SK-N-MC (cell line): ENCODE results near the gene APOBEC3A.

ENCODE experiments used
- DNase-seq: peaks from one replicate; pipeline ENCODE4 v3.0.0-alpha.2; 2011; ENCODE audit warnings: low read depth, low spot score
- H3K27ac ChIP-seq: fragments of 200-600 bp; sonication (generic); 2 replicates; pipeline ENCODE4 v1.5.1; 2016; ENCODE audit warnings: mixed run types
- H3K36me3 ChIP-seq: fragments of 200-600 bp; sonication (generic); 2 replicates; pipeline ENCODE4 v1.6.1; 2017; ENCODE audit warnings: antibody characterized with exemption, low read length, mixed read lengths; ENCODE audit not compliant: insufficient read depth
- H3K4me3 ChIP-seq: fragments of 200-600 bp; sonication (generic); 2 replicates; pipeline ENCODE4 v1.5.1; 2016
- H3K9ac ChIP-seq: fragments of 200-600 bp; sonication (generic); 2 replicates; pipeline ENCODE4 v1.8.0; 2017; ENCODE audit warnings: mixed run types, mixed read lengths; ENCODE audit not compliant: insufficient read length
- H3K9me3 ChIP-seq: fragments of 200-600 bp; sonication (generic); 2 replicates; pipeline ENCODE4 v1.6.1; 2017; ENCODE audit warnings: low read depth, mild to moderate bottlenecking, antibody characterized with exemption, low read length, moderate library complexity, mixed read lengths
- EZH2 ChIP-seq: fragments of 200-600 bp; sonication (generic); IDR thresholded peaks from one replicate; pipeline ENCODE4 v1.6.1; 2017; ENCODE audit warnings: antibody characterized with exemption
- FOXP2 ChIP-seq: optimal IDR thresholded peaks from 2 replicates; pipeline ENCODE3; 2011; ENCODE audit warnings: mild to moderate bottlenecking, moderate library complexity; ENCODE audit not compliant: insufficient read depth; ENCODE audit errors: extremely low read length, control extremely low read depth
- POLR2AphosphoS5 ChIP-seq: IDR thresholded peaks from 2 replicates; pipeline ENCODE4 v1.6.1; 2012; ENCODE audit warnings: mild to moderate bottlenecking, low read depth, low read length, borderline replicate concordance

APOBEC3A gene

DNA sequence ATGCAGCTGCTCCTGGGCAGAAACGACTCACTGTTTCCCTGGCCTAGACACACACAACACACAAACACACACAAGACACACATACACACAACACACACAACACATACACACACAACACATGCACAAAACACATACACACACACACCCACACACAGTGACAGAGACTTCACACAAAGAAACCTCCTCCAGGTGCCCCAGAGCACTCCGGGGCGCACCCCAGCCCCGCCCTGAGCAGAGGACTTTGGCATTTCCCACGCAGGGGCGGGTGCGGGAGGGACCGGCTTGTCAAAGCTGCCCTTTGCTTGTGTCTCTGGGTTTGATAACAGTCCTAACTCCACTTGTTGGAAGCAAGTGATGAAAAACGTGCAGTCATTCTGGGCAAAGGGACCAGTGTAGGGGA lies 6.5 kb downstream of the APOBEC3A start:
- TF ChIP-seq POLR2AphosphoS5 (no peak), EZH2 (no peak), FOXP2 (no peak)
- Histone ChIP-seq H3K27ac (no peak overlapping the region), H3K36me3 (no peaks in the 10 kb centered on the region), H3K4me3 (no peak overlapping the region), H3K9me3 (no peaks in the 10 kb centered on the region), H3K9ac (no peak overlapping the region)
- no peak for DNase-seq

DNA sequence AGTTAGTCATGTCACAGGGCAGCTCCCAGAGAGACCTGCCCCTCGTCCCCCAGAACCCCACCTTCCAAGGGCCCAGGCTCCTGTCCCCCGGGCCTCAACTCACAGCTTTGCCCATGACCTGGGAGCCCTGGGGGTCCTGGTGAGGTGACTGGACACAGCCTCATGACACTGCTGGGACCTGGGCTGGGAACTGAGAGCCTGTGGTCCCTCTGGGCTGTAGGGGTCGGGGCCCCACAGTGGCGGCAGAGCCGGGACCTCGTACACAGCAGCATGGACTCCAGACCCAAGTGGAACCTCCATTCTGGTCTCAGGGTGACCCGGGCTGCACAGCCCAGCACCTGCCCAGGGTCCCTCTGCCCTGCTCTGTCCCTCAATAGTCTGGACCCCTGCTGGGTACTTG lies 6.9 kb downstream of the APOBEC3A start:
- no peaks in the 10 kb centered on the region for H3K36me3 ChIP-seq
- TF ChIP-seq FOXP2 (no peak), EZH2 (no peak), POLR2AphosphoS5 (no peak)
- no peak for DNase-seq
- no peak overlapping the region for H3K9ac ChIP-seq
- no peak overlapping the region for H3K27ac ChIP-seq
- no peak overlapping the region for H3K4me3 ChIP-seq
- H3K9me3 ChIP-seq = no peaks in the 10 kb centered on the region

DNA sequence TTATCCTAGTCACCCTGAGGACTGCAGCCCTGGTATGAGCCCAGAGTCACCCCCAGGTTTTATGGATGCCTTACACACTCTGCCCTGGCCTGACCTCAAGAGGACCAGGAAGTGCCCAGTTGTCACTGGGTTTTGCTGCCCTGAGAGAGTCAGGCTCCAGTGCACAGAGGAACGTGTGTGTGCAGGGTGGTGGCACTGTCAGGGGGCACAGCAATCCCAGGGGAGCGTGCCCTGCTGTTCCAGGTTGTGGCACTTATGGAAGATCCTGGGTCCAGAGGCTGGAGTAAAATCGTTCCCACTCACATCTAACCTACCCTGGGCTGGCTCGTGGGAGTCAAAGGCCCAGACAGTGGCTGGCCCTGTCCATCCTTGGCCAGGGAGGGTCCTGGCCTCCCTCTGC lies 7.6 kb downstream of the APOBEC3A start:
- Histone ChIP-seq H3K9ac (no peak overlapping the region), H3K9me3 (no peaks in the 10 kb centered on the region), H3K4me3 (no peak overlapping the region), H3K27ac (no peak overlapping the region), H3K36me3 (no peaks in the 10 kb centered on the region)
- DNase-seq = no peak
- TF ChIP-seq EZH2 (no peak), POLR2AphosphoS5 (no peak), FOXP2 (no peak)

DNA sequence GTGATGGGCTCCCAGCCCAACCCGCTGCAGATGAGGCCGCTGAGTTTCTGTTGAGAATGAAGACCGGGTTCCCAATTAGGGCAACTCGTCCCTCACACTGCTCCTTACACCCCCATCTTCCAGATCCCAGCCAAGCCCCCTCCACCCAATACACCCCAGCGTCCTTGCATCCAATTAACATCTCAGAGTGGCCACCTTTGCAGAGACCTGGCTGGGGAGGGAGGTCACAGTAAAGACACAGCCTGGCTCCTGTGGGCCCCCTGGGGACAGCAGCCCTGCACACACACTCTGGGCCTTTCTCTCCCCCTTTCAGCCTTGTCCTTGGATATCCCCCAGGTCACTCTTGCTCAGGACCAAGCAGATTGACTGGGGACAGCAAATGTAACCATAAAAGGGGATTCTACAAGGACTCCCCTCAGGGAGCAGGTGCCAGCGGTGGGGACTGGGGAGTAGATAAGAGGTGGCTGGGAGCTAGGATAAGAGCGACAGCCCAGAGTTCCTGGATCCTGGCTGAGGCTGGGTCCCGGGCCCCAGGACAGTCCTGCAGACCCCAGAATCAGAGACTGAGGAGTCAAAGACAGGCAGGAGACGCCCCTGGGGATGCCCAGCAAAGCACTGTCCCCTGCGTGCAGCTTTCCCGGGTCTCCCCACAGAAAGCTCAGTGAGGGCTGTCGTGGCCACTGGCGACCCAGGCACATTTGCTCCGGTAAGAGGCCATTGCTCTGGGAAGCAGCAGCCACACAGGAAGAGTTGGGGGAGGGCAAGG lies 8.4 kb downstream of the APOBEC3A start:
- Histone ChIP-seq H3K9ac (no peak overlapping the region), H3K4me3 (no peak overlapping the region), H3K9me3 (no peaks in the 10 kb centered on the region), H3K36me3 (no peaks in the 10 kb centered on the region), H3K27ac (no peak overlapping the region)
- no peak for TF ChIP-seq EZH2
- TF ChIP-seq FOXP2 = no peak
- TF ChIP-seq POLR2AphosphoS5 = no peak
- no peak for DNase-seq

DNA sequence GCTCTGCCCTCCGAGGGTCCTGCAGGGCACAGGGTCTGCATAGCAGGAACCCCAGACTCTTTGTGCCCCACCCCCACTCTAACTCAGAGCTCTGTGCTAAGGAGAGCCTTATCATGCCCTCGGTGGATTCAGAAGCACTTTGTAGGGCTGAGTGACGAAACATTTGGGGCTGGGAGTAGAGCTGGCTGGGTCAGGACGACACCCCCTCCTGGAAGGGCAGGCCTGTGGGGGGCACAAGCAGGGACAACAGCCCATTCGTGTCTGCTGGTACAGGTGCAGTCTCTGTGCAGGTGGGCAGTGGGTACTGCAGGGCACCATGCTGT lies 8.9 kb downstream of the APOBEC3A start:
- Histone ChIP-seq H3K36me3 (no peaks in the 10 kb centered on the region), H3K9ac (no peak overlapping the region), H3K27ac (no peak overlapping the region), H3K9me3 (no peaks in the 10 kb centered on the region), H3K4me3 (no peak overlapping the region)
- no peak for TF ChIP-seq POLR2AphosphoS5
- no peak for TF ChIP-seq EZH2
- no peak for TF ChIP-seq FOXP2
- no peak for DNase-seq

DNA sequence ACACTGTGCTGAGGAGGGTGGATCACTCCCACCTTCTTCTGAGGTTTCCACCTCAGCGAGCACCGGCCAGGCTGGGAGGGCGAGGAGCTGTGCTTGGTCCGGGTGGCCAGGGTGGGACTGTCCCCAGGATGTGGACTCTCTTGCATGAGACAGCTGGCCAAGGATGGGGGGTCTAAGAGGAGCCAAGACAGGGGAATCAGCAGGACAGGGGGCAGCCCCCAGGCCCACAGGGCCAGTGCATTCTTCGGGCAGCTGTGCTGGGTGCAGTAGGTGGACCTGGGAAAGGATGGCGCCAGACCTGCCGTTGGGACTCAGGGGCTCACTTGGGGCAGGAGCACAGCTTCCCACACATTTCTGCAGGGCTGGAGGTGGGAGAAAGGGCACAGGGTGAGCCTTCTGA lies 9.5 kb downstream of the APOBEC3A start:
- Histone ChIP-seq H3K36me3 (no peaks in the 10 kb centered on the region), H3K9me3 (no peaks in the 10 kb centered on the region), H3K9ac (no peak overlapping the region), H3K4me3 (no peak overlapping the region), H3K27ac (no peak overlapping the region)
- DNase-seq = no peak
- TF ChIP-seq EZH2 (no peak), FOXP2 (no peak), POLR2AphosphoS5 (no peak)

DNA sequence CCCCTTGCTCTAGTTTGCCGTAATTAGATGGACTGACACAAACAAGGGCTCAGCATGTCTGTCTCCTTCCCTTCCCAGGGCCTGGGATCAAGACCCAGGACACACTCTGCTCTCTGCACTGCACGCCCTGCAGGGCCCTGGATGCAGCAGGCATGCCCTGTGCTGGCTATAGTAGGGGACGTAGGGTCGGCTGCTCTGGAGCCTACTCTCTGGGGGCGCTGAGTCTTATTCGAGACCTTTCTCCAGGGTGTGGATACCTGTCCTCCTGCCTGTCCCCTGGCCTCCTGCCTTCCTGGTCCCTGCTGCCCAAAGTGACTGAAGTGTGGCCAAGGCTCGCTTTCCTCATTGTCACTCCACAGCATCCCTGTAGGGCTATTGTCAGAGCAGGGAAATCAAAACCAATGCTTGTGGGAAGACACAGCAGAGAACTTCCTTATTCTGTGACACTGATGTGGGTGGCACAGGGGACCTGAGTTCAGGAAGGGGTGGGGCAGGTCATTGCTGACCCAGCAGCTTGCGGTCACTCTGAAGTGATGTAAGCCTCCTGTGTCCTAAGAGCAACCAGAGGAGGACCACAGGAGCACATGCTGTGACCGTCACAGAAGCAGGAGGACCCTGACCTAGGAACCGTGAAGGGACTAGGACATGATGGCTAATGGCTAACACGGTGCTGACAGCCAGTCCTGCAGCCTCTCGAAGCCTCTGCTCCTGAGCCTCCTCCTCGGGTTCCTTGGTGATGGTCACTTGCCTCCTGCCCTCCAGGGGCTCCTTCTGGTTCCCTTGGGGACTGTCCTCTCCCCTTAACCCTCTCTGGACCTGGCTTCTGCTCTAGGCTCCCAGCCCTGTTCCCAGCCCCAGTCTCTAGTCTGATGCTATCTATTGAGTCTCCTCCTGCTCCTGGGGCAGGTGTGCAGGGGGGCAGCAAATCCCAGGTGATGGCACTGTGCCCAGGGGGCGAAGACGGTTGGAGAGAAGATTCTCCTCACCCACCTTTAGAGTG lies 10.3 kb downstream of the APOBEC3A start:
- DNase-seq = no peak
- no peaks in the 10 kb centered on the region for H3K9me3 ChIP-seq
- H3K4me3 ChIP-seq = no peak overlapping the region
- no peak overlapping the region for H3K9ac ChIP-seq
- H3K27ac ChIP-seq = no peak overlapping the region
- no peak for TF ChIP-seq EZH2
- TF ChIP-seq FOXP2 = no peak
- TF ChIP-seq POLR2AphosphoS5 = no peak
- no peaks in the 10 kb centered on the region for H3K36me3 ChIP-seq

DNA sequence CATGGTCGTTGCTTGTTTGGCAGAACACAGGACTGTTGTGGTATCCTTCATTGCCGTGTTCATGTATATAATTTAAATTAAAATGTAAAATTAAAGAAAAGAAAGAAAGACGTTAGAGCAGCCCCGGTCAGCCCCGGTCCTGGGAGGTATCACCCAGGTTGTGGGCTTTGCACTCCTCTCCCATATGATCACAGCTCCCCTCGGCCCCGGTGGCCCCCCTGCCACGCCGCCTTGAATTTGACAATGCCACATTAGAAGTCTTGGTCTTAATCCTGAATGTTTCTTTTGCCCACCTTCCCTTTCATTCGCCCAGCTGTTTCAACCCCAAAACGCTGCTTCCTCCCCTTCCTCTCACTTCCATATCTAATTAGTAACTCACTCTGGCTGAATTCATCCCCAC lies 11.4 kb downstream of the APOBEC3A start:
- Histone ChIP-seq H3K9me3 (no peaks in the 10 kb centered on the region), H3K4me3 (no peak overlapping the region), H3K9ac (no peak overlapping the region), H3K36me3 (no peaks in the 10 kb centered on the region), H3K27ac (no peak overlapping the region)
- no peak for TF ChIP-seq FOXP2
- TF ChIP-seq EZH2 = no peak
- no peak for TF ChIP-seq POLR2AphosphoS5
- DNase-seq = no peak
